ENCODE measurements around the gene DNAJC3. TPM values are rescaled to one million over a fixed set of nuclear protein-coding genes. Genes with fewer than 3 reads are reported as not detected.

The DNAJC3 gene
- total and polyA plus RNA-seq, 9 of the 15 experiments (the other 6 are each of a cell fraction or from before 2014, with no cell fraction given) = 7.8 to 21.8 (median 10.4) TPM

GRCh38 chr13:95834134-95834765, 157.3 kb downstream of the DNAJC3 start:
- no peaks in the 10 kb centered on the region for H3K79me2 ChIP-seq (ENCODE audit: control insufficient read depth, insufficient read depth, low read length)
- no peaks in the 10 kb centered on the region for H3K4me1 ChIP-seq (replicated peaks in 1 of 2; ENCODE audit: control insufficient read depth in 2 of 2, insufficient read depth in 2 of 2, low read length in 2 of 2)
- in situ Hi-C loops (cut with MboI) (loop anchor here (10.0 to 25.0 kb wide), 2 partner anchors 219 to 297 kb away; no protein-coding TSS in a partner anchor), intact Hi-C loops (cut with micrococcal nuclease) (loop anchor here (1.0 to 10.0 kb wide), 5 partner anchors 132 to 1131 kb away; no protein-coding TSS in a partner anchor)
- H3K4me2 ChIP-seq (ENCODE audit: insufficient read depth, low read length) = no peak overlapping the region
- no peaks in the 10 kb centered on the region; the same call in none of the 2 replicates for H3K9me3 ChIP-seq (replicated peaks; ENCODE audit: control insufficient read depth, insufficient read depth, low read depth, low read length)
- ChIA-PET POLR2A (no interaction called here), CTCF (ENCODE audit: low intra/inter-chr PET ratio) (interaction anchor here (1.1 to 1.7 kb wide), 3 partner anchors 210 to 1214 kb away, joined by 4 to 11 read pairs (median 4); no protein-coding TSS in a partner anchor)
- H3K9me1 ChIP-seq (ENCODE audit: control insufficient read depth, insufficient read depth, low read length) = no peaks in the 10 kb centered on the region
- ATAC-seq (peak; percentile 85), DNase-seq (ENCODE audit: extremely low read depth in 1 of 4, low spot score in 3 of 4) (peak; percentile 56 to 63 (median 60)), FAIRE-seq (peak; percentile 73)
- no peak overlapping the region for H3K27ac ChIP-seq (ENCODE audit: extremely low read depth, low read depth, low read length)
- no peak overlapping the region for H3K4me3 ChIP-seq
- 9% methylated on average over 3 of the region's 3 CpGs for WGBS (ENCODE audit: insufficient coverage, low coverage, missing lambda C conversion rate)
- no peaks in the 10 kb centered on the region for H3K36me3 ChIP-seq (ENCODE audit: control insufficient read depth, insufficient read depth, low read length)
- no peaks in the 10 kb centered on the region for H4K20me1 ChIP-seq (replicated peaks; ENCODE audit: control insufficient read depth, insufficient read depth, low read length)
- no peak overlapping the region for H3K9ac ChIP-seq (ENCODE audit: insufficient read depth in 1 of 2, low read depth in 2 of 2, low read length in 2 of 2)
- no peak overlapping the region for H2AFZ ChIP-seq (ENCODE audit: low read depth, low read length)
- no TSS peak for BruUV-seq (replicated peaks)
- no peaks in the 10 kb centered on the region for H3K27me3 ChIP-seq (ENCODE audit: control insufficient read depth in 2 of 2, insufficient read depth in 2 of 2, low read length in 2 of 2)
- TF ChIP-seq ETV5 (CRISPR knock-in tag; IDR thresholded peaks at IDR 0.05; ENCODE audit: low read depth) (no peak), NR2F6 (CRISPR knock-in tag; IDR thresholded peaks at IDR 0.05) (no peak), RAD21 (CRISPR knock-in tag; conservative IDR thresholded peaks at IDR 0.05 in 1 of 2, IDR thresholded peaks at IDR 0.05 in 1 of 2) (peak; percentile 81 to 82), TCF15 (CRISPR knock-in tag; IDR thresholded peaks at IDR 0.05) (no peak), ZNF77 (CRISPR knock-in tag; IDR thresholded peaks at IDR 0.05) (no peak), HIVEP1 (CRISPR knock-in tag; IDR thresholded peaks at IDR 0.05) (no peak), ZNF511 (CRISPR knock-in tag; IDR thresholded peaks at IDR 0.05) (no peak), HMG20B (CRISPR knock-in tag; IDR thresholded peaks at IDR 0.05) (no peak), DEAF1 (CRISPR knock-in tag; IDR thresholded peaks at IDR 0.05) (peak; percentile 79), REST (IDR thresholded peaks at IDR 0.05; ENCODE audit: borderline replicate concordance) (peak; percentile 66), REST (CRISPR knock-in tag; IDR thresholded peaks at IDR 0.05; ENCODE audit: low read depth) (no peak)

All from K562 (cell line).